Neuron (in vitro differentiated cells): Measurements from ENCODE around the gene INSC.

Experiments used
- H2AFZ ChIP-seq: one replicate; pipeline ENCODE4 v1.6.1; 2013; ENCODE audit warnings: low read depth, mild to moderate bottlenecking, inconsistent platforms, low read length, moderate library complexity
- H3K27me3 ChIP-seq: one replicate; pipeline ENCODE4 v1.6.1; 2013; ENCODE audit warnings: low read length; ENCODE audit not compliant: insufficient read depth
- H3K36me3 ChIP-seq: one replicate; pipeline ENCODE4 v1.6.1; 2013; ENCODE audit warnings: low read length; ENCODE audit not compliant: insufficient read depth
- H3K4me1 ChIP-seq: one replicate; pipeline ENCODE4 v1.6.1; 2013; ENCODE audit warnings: low read length; ENCODE audit not compliant: insufficient read depth
- H3K4me3 ChIP-seq: 2 replicates; pipeline ENCODE4 v1.5.1; 2013; ENCODE audit warnings: mild to moderate bottlenecking, low read length, moderate library complexity
- H3K9me3 ChIP-seq: one replicate; pipeline ENCODE4 v1.6.1; 2013; ENCODE audit warnings: low read length

INSC gene

DNA sequence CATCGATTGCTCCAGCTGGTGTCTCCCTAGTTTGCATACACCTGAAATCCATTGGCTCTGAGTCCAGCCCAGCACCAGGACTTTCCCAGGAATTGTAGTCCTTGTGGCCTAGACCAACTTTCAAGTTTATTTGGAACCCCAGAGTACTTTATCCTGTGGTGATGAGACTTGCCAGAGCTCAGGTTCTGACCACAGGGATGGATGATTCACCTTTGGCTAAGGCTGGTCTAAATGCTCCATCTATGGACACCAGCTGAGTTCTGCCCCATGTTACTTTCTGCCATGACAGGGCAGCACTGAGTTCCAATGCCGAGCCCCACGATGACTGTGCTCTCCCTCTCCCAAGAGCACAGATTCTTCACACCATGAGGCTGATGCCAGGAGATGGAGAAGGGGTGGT lies 17.3 kb upstream of the INSC start:
- Histone ChIP-seq H3K27me3 (no peaks in the 10 kb centered on the region), H3K4me1 (no peaks in the 10 kb centered on the region), H3K36me3 (no peaks in the 10 kb centered on the region), H3K4me3 (no peak overlapping the region), H2AFZ (no peak overlapping the region), H3K9me3 (no peaks in the 10 kb centered on the region)

GRCh38 chr11:15099267-15099666 lies 15.5 kb upstream of the INSC start:
- no peaks in the 10 kb centered on the region for H3K36me3 ChIP-seq
- H3K27me3 ChIP-seq = no peaks in the 10 kb centered on the region
- no peaks in the 10 kb centered on the region for H3K4me1 ChIP-seq
- no peak overlapping the region for H3K4me3 ChIP-seq
- H2AFZ ChIP-seq = no peak overlapping the region
- H3K9me3 ChIP-seq = no peaks in the 10 kb centered on the region

GRCh38 chr11:15101072-15101709 lies 13.5 kb upstream of the INSC start:
- Histone ChIP-seq H3K9me3 (no peaks in the 10 kb centered on the region), H3K4me1 (no peaks in the 10 kb centered on the region), H3K27me3 (no peaks in the 10 kb centered on the region), H3K4me3 (no peak overlapping the region), H3K36me3 (no peaks in the 10 kb centered on the region), H2AFZ (no peak overlapping the region)

- Histone ChIP-seq H3K9me3 (no peaks in the 10 kb centered on the region), H3K4me1 (no peaks in the 10 kb centered on the region), H3K4me3 (no peak overlapping the region), H3K36me3 (no peaks in the 10 kb centered on the region), H3K27me3 (no peaks in the 10 kb centered on the region), H2AFZ (no peak overlapping the region)
Measured at GRCh38 chr11:15104166-15104565, 10.6 kb upstream of the INSC start.

GRCh38 chr11:15106201-15106965 lies 8.3 kb upstream of the INSC start:
- no peaks in the 10 kb centered on the region for H3K36me3 ChIP-seq
- no peak overlapping the region for H2AFZ ChIP-seq
- H3K27me3 ChIP-seq = no peaks in the 10 kb centered on the region
- no peak overlapping the region for H3K4me3 ChIP-seq
- no peaks in the 10 kb centered on the region for H3K9me3 ChIP-seq
- no peaks in the 10 kb centered on the region for H3K4me1 ChIP-seq

DNA sequence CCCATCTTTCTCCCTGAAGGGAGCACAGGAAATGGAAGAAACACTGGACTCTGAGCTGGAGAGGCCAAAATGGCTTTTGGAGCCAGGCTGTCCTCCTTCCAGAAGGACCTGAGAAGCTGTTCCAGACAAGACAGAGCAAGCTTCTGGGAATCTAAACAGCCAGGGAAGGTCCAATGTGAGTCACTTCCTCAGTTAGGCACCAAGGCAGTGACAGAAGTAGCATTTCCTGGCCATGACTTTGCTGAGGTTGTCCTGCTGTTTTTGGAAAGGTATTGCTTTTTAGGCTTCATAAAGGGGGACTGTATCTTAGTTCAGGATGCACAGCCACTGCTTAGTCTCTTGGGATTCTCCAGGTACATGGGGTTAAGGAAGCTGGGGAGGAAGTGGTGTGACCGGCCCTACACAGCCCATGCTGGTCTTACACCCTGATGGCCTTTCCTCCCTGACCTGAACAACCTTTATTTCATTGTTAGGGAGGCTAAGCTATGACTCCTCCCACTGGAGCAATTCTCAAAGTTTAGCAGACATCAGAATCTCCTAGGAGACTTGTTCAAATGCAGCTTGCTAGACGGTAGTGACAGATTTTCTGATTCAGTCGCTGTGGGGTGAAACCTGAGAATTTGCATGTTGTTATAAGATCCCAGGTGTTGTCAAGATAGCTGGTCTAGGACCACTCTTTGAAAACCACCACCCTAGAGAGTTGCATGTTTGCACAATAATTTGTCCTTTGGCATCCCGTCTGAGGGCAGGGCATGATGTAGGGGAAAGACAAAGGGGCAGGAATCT lies 6.8 kb upstream of the INSC start:
- H2AFZ ChIP-seq = no peak overlapping the region
- no peaks in the 10 kb centered on the region for H3K36me3 ChIP-seq
- H3K9me3 ChIP-seq = no peaks in the 10 kb centered on the region
- no peaks in the 10 kb centered on the region for H3K27me3 ChIP-seq
- H3K4me3 ChIP-seq = no peak overlapping the region
- H3K4me1 ChIP-seq = no peaks in the 10 kb centered on the region

DNA sequence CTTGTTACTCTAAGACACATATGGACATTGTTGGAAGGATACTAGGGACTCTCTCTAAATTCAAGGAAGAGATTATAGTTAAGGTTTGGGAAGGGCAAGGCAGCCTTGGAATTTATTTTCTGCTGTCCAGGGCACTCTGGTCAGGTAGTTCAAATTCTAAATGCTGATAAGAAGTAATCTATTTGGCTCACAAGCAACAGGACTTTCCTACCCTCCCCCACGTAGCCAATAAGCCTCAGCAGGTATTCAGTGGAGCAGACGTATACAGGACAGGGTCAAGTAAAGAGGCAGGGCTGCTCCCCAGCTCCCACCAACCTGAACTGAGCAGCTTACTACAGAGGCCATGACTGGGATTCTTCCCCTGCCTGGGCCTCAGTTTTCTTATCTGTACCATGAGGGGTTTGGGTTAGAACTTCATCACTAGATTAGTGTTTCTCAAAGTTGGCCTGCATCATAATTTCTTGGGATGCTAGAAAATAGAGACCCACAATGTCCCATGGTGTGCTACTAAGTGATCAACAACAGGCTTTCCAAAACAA lies 6.1 kb upstream of the INSC start:
- Histone ChIP-seq H3K27me3 (peaks cover 4% of the 10 kb centered on the region), H3K9me3 (no peaks in the 10 kb centered on the region), H3K36me3 (no peaks in the 10 kb centered on the region), H3K4me3 (no peak overlapping the region), H2AFZ (no peak overlapping the region), H3K4me1 (no peaks in the 10 kb centered on the region)

GRCh38 chr11:15109602-15110001 lies 5.1 kb upstream of the INSC start:
- Histone ChIP-seq H3K4me1 (no peaks in the 10 kb centered on the region), H3K4me3 (no peak overlapping the region), H2AFZ (no peak overlapping the region), H3K9me3 (no peaks in the 10 kb centered on the region), H3K27me3 (peaks cover 10% of the 10 kb centered on the region), H3K36me3 (no peaks in the 10 kb centered on the region)

DNA sequence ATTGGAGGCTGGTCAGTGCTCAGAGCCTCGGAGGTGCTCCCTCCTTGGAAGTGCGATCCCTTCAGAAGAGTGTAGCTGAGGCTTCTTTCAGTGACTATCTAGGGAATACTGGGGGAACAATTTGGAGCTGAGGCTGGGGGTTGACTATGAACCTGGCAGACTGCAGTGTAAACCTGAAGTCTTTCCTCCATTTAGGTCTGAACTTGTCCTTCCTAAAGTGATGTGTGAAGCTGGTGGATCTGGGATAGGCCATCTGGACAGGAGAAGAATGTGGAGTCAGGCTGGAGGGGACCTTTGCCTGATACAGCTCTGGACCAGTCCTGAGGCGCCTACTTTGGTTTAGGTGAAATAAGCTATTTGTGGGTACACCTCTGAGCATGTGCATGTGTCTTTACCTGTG lies 3.5 kb upstream of the INSC start:
- Histone ChIP-seq H3K4me1 (no peaks in the 10 kb centered on the region), H3K36me3 (no peaks in the 10 kb centered on the region), H2AFZ (no peak overlapping the region), H3K4me3 (no peak overlapping the region), H3K9me3 (no peaks in the 10 kb centered on the region), H3K27me3 (peaks cover 18% of the 10 kb centered on the region)

GRCh38 chr11:15112131-15112541 lies 2.6 kb upstream of the INSC start:
- H3K4me3 ChIP-seq = no peak overlapping the region
- no peaks in the 10 kb centered on the region for H3K9me3 ChIP-seq
- H2AFZ ChIP-seq = no peak overlapping the region
- H3K27me3 ChIP-seq = peaks cover 18% of the 10 kb centered on the region
- no peaks in the 10 kb centered on the region for H3K36me3 ChIP-seq
- no peaks in the 10 kb centered on the region for H3K4me1 ChIP-seq

DNA sequence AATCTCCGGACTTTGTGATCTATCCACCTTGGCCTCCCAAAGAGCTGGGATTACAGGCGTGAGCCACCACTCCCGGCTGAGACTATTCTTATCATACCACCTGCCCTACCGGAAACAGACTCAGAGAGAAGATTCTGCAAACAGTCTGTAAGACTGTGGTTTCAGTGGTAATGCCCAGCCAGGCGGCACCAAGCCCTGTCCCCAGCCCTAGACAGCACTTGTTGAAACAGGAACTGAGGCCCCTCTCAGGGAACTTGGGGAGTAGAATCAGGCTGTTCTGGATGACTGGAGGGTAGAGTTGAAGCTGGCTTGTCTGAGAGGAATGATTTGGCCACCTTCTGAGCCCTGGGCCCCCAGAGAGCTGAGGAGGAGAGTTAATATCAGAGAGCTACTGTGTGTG lies 1.3 kb upstream of the INSC start:
- no peaks in the 10 kb centered on the region for H3K36me3 ChIP-seq
- H3K9me3 ChIP-seq = no peaks in the 10 kb centered on the region
- H2AFZ ChIP-seq = no peak overlapping the region
- H3K4me3 ChIP-seq = no peak overlapping the region
- H3K4me1 ChIP-seq = no peaks in the 10 kb centered on the region
- H3K27me3 ChIP-seq = peaks cover 18% of the 10 kb centered on the region

DNA sequence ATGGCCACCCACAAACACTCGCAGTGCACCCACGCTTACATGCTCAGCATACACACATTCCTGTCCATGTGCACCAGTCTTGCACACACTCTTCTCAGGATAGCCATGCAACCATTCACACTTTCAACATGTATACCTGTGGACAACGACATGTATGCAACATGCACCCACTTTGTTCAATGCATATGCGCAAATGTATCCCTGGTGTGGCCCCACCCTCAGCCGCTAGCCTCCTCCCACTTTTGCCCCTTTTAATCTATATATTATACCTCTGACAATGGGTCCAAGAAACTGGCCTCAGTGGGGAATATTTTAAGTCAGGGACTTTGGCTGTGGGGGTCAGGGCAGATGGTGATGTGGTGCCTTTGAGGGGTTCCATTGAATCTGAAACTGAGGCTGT lies 963 bp downstream of the INSC start:
- H2AFZ ChIP-seq = no peak overlapping the region
- no peaks in the 10 kb centered on the region for H3K36me3 ChIP-seq
- H3K9me3 ChIP-seq = no peaks in the 10 kb centered on the region
- H3K27me3 ChIP-seq = peaks cover 18% of the 10 kb centered on the region
- no peak overlapping the region for H3K4me3 ChIP-seq
- no peaks in the 10 kb centered on the region for H3K4me1 ChIP-seq

- Histone ChIP-seq H2AFZ (no peak overlapping the region), H3K36me3 (no peaks in the 10 kb centered on the region), H3K4me3 (no peak overlapping the region), H3K9me3 (no peaks in the 10 kb centered on the region), H3K4me1 (no peaks in the 10 kb centered on the region), H3K27me3 (peaks cover 18% of the 10 kb centered on the region)
Measured at GRCh38 chr11:15117751-15118150, 3.0 kb downstream of the INSC start.
